Suprapubic skin (tissue), 3 donors: ENCODE results near the gene PRR18.

Experiments
- CTCF ChIP-seq, 2 donors: fragments of 200-600 bp in 1 of 2; fragments of 450-650 bp in 1 of 2; sonication (generic) in 1 of 2; IDR thresholded peaks; one replicate each; pipeline ENCODE4 v1.5.1; 2016 to 2019; ENCODE audit warnings: antibody characterized with exemption in 2 of 2, mild to moderate bottlenecking in 1 of 2, moderate library complexity in 1 of 2
- EP300 ChIP-seq: sonication (generic); formaldehyde crosslinking; IDR thresholded peaks from one replicate; pipeline ENCODE4 v1.6.1; 2017; ENCODE audit warnings: antibody characterized with exemption
- POLR2A ChIP-seq, 2 donors: fragments of 450-650 bp; IDR thresholded peaks; one replicate each; pipeline ENCODE4 v1.6.1; 2017; ENCODE audit warnings: antibody characterized with exemption in 2 of 2, mild to moderate bottlenecking in 2 of 2, moderate library complexity in 2 of 2

- TF ChIP-seq CTCF (IDR thresholded peaks at IDR 0.05) = no peak
- no peak for TF ChIP-seq EP300
- no peak for TF ChIP-seq POLR2A (IDR thresholded peaks at IDR 0.05)
These were observed 31.2 kb downstream of the PRR18 start for GRCh38 chr6:166277018-166277417.
